Measurements from ENCODE around the gene CHST12. TPM values are rescaled to one million over a fixed set of nuclear protein-coding genes. Genes with fewer than 3 reads are reported as not detected.

Gene CHST12
- total RNA-seq, 2 donors from 2014 or later = 5.1 to 10.6 TPM

DNA sequence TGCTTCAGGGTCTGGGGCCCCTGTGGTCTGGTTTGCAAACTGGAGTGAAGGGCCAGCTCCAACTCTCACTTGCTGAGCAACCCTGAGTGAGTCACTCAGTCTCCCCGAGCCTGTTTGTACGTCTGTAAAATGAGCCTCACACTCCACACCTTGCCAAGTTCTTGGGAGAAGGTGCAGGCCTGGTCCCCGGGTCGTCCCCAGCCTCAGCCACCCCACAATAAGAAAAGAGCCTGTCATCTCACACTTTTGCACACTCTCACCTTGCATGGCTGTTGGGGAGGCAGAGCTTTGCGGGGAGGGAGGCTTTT lies 67.6 kb downstream of the CHST12 start:
- ATAC-seq (replicated peaks in 1 of 2) = no peak

DNA sequence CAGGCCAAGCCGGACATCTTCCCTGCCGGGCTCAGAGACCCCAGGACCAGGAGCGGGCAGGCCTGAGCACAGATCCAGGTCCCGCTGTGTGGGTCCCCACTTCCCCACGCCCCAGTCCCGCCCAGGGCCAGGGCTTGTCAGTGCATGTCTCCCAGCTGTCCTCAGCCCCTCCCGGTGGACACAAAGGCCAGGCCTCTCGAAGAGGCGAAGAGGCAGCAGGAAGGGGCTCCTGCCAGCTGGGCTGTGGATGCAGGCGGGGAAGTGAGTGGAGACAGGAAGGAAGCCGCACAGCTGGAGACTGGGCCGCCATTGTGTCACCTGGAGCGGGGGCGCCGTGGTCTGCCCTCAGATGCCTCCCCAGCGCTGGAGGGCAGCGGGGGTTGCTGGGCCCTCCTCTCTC lies 68.0 kb downstream of the CHST12 start:
- H3K27me3 Mint-ChIP-seq (ENCODE audit: low read depth) = peaks cover 25% of the 10 kb centered on the region
- no peak overlapping the region for H3K4me3 Mint-ChIP-seq
- no peak for DNase-seq
- no peak overlapping the region for H3K27ac Mint-ChIP-seq
- no peaks in the 10 kb centered on the region for H3K9me3 Mint-ChIP-seq
- no peaks in the 10 kb centered on the region for H3K36me3 Mint-ChIP-seq (ENCODE audit: insufficient read depth in 2 of 2)
- ATAC-seq (replicated peaks in 1 of 2) = no peak
- H3K4me1 Mint-ChIP-seq (ENCODE audit: low read depth) = peaks cover 6% of the 10 kb centered on the region

More for the DNA sequence above, 67.6 kb downstream of the CHST12 start:
- Mint-ChIP-seq H3K9me3 (no peaks in the 10 kb centered on the region), H3K27me3 (ENCODE audit: low read depth) (peaks cover 25% of the 10 kb centered on the region), H3K4me1 (ENCODE audit: low read depth) (peaks cover 6% of the 10 kb centered on the region), H3K27ac (no peak overlapping the region), H3K4me3 (no peak overlapping the region), H3K36me3 (ENCODE audit: insufficient read depth in 2 of 2) (no peaks in the 10 kb centered on the region)
- no peak for DNase-seq

DNA sequence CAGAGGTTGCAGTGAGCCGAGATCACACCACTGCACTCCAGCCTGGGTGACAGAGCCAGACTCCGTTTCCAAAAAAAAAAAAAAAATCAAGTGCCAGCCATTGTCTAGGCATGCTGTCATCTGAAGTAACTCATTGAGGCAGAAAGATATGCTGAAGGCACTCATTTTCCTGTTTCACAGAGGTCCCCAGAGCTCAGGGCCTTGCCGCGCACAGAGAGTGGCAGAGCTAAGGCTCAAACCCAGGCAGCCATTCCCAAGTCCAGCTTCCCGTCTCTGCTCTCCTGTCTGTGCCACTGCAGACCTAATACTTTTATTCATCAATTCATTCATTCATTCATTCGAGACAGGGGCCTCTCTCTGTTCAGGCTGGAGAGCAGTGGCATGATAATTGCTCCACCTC lies 69.3 kb downstream of the CHST12 start:
- DNase-seq (no peak), ATAC-seq (replicated peaks in 1 of 2) (no peak)
- no peak overlapping the region for H3K4me3 Mint-ChIP-seq
- peaks cover 6% of the 10 kb centered on the region for H3K4me1 Mint-ChIP-seq (ENCODE audit: low read depth)
- no peaks in the 10 kb centered on the region for H3K36me3 Mint-ChIP-seq (ENCODE audit: insufficient read depth in 2 of 2)
- H3K27me3 Mint-ChIP-seq (ENCODE audit: low read depth) = peaks cover 25% of the 10 kb centered on the region
- H3K9me3 Mint-ChIP-seq = no peaks in the 10 kb centered on the region
- no peak overlapping the region for H3K27ac Mint-ChIP-seq

DNA sequence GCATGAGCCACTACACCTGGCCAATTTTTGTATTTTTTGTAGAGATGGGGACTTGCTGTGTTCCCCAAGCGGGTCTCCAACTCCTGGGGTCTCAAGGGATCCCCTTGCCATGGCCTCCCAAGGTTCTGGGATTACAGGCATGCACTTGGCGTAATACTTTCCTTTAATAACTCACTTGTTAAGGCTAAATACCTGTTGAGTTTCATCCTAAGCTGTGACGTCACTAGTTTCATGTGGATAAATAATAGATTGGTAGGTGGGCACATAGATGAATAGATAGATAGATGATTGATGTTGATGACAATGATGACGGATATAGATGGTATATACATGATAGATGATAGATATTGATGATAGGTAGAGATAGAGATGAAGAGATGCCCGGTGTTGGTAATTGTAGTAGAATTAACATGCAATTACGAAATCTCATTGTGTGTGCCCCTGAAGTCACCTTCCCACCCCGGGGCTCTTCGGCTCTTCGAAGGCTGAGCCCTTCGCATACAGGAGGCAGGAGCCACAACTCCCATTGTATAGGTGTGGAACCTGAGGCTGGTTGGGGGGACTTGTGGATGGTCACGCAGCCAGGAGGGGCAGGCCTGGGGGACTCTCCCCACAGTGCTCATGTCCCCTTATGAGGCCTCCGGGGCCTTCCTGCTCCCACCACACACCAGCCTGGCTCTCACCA lies 70.2 kb downstream of the CHST12 start:
- Mint-ChIP-seq H3K4me1 (ENCODE audit: low read depth) (peaks cover 6% of the 10 kb centered on the region), H3K4me3 (no peak overlapping the region), H3K36me3 (ENCODE audit: insufficient read depth in 2 of 2) (no peaks in the 10 kb centered on the region), H3K9me3 (no peaks in the 10 kb centered on the region), H3K27ac (no peak overlapping the region), H3K27me3 (ENCODE audit: low read depth) (peaks cover 25% of the 10 kb centered on the region)
- ATAC-seq (replicated peaks in 1 of 2) (no peak), DNase-seq (no peak)

DNA sequence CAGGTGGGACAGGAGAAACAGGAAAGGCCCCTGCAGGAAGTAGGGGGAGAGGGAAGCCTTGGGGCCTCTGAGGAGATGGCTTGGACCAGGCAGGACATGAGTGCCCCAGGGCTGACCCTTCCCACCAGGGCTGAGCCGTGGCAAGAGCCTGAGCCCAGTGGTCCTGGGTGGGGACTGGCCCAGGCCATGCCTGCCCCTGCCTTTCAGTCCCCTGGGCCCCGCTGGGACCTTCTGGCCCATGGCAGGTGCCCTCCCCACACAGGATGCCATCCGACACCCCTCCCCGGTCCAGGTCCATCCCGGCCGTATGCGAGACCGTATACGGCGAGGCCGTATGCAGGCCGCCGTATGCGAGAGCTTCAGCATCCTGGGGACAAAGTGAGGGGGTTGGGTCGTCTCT lies 70.8 kb downstream of the CHST12 start:
- no peak for DNase-seq

DNA sequence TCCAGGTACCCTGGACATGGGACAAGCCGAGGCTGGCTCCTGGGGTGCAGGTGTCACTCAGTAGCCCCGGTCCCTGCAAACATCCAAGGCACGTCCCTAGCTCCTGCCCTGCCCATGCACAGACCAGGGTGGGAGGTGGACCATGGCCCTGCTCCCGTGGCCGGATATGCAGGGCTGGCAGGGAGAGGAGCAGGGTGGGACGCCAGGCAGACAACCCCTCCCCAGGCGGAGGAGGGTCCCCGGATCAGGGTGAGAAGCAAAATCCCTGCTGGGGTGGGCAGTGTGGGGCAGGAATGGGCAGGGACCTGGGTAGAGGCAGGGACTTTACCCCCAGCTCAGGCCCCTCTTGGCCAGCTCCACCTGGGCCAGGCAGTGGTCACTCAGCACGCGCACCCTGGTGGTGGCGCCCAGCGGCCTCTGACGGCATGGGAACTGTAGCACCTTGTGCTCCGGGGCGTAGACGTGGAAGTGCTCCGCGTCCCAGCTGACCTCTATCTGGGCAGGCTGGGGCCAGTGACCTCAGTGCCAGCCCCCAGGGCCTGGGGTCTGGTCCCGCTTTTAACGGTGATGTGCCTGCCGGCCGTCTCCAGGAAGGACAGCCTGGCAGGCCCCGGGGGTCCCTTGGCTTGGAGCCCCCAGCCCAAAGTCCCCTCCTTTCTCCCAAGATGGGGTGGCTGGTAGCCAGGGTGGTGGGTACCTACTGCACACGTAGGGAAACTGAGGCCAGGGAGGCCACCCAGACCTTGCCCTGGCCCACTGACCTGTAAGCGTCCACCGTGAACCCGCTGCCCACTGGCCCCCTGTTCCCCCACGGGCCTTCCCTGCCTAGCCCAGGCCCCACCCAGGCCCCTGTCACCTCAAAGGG lies 71.6 kb downstream of the CHST12 start:
- ATAC-seq (replicated peaks in 1 of 2) (no peak), DNase-seq (no peak)
- H3K4me3 Mint-ChIP-seq = no peak overlapping the region
- H3K4me1 Mint-ChIP-seq (ENCODE audit: low read depth) = no peaks in the 10 kb centered on the region
- no peaks in the 10 kb centered on the region for H3K9me3 Mint-ChIP-seq
- H3K27me3 Mint-ChIP-seq (ENCODE audit: low read depth) = peaks cover 11% of the 10 kb centered on the region
- no peak overlapping the region for H3K27ac Mint-ChIP-seq
- no peaks in the 10 kb centered on the region for H3K36me3 Mint-ChIP-seq (ENCODE audit: insufficient read depth in 2 of 2)

More for the DNA sequence above, 70.8 kb downstream of the CHST12 start:
- no peaks in the 10 kb centered on the region for H3K4me1 Mint-ChIP-seq (ENCODE audit: low read depth)
- no peaks in the 10 kb centered on the region for H3K9me3 Mint-ChIP-seq
- H3K36me3 Mint-ChIP-seq (ENCODE audit: insufficient read depth in 2 of 2) = no peaks in the 10 kb centered on the region
- H3K4me3 Mint-ChIP-seq = no peak overlapping the region
- no peak for ATAC-seq (replicated peaks in 1 of 2)
- no peak overlapping the region for H3K27ac Mint-ChIP-seq
- peaks cover 19% of the 10 kb centered on the region for H3K27me3 Mint-ChIP-seq (ENCODE audit: low read depth)

DNA sequence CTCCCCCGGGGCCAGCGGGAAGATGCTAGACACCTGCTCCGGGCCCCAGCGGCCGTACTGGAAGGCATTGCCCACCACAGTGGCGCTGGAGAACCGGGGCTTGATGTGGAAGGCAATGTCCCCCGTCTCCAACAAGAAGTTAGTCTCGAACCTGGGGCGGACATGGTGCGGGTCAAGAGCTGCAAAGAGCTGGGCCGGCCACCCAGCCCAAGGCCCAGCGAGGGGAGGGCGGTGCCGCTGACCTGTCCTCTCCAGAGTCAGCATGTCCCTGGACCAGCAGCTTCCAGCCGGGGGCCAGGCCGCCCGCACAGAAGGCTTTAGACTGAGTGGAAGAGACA lies 72.2 kb downstream of the CHST12 start:
- Mint-ChIP-seq H3K27me3 (ENCODE audit: low read depth) (peaks cover 6% of the 10 kb centered on the region), H3K4me1 (ENCODE audit: low read depth) (no peaks in the 10 kb centered on the region), H3K36me3 (ENCODE audit: insufficient read depth in 2 of 2) (no peaks in the 10 kb centered on the region), H3K27ac (no peak overlapping the region), H3K4me3 (no peak overlapping the region), H3K9me3 (no peaks in the 10 kb centered on the region)
- ATAC-seq (replicated peaks in 1 of 2) = no peak
- DNase-seq = no peak

DNA sequence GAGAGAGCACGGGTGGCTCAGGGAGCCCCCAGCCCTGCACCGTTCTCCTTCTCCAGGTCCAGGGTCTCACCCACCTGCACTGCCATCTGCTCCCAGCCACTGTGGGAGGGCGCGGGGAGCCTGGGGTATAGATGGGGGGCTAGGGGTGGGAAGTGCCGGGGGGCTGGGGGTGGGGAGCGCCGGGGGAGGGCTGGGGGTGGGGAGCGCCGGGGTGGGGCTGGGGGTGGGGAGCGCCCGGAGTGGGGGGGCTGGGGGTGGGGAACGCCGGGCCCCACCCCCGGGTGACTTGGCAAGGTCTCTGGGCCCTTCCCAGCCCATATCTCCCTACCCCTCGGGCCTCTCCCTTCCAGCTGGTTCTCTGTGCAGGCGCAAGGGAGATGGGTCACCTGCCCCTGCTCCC lies 72.9 kb downstream of the CHST12 start, which contains the start of gene GRIFIN:
TSS of gene GRIFIN (minus strand) at position 101 of the 400 bp plus-strand sequence. CDS start at position 86, 15 bp downstream.
- no peak for DNase-seq
- Mint-ChIP-seq H3K27ac (no peak within 1 kb of the TSS), H3K27me3 (ENCODE audit: low read depth) (no peaks in the 10 kb centered on the region), H3K9me3 (no peaks in the 10 kb centered on the region), H3K4me3 (no peak within 1 kb of the TSS), H3K36me3 (ENCODE audit: insufficient read depth in 2 of 2) (no peaks in the 10 kb centered on the region), H3K4me1 (ENCODE audit: low read depth) (no peaks in the 10 kb centered on the region)
- no peak for ATAC-seq (replicated peaks in 1 of 2)

DNA sequence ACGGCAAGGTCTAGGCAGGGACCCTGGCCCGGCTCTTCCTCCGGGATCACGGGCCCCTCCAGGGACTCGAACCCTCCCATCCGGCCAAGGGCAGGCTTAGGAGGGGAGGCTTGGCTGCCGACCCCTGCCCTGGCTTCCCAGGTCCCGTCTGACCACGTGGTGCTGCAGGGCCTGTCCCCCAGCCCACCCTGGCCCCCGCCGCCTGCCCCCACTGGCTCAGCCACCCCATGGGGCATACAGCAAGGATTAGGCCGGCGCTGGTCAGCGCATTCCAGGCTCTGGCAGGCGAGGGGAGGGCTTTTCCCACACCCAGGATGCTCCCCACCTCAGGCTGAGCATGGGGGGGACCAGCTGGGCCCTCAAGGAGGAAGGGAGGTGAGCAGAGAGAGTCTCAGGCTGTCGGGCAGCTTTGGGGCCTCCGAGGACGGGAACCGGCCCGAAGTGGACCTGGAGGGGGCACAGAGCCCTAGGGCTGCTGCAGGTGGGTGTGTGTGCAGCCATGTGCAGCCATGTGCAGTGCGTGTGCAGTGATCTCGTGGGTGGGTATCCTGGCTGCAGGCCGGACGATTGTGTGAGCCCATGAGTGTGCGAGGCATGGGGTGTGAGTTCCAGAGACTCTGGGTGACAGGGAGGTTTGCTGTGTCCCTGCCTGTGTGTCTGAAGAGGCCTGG lies 73.5 kb downstream of the CHST12 start:
- Mint-ChIP-seq H3K27me3 (ENCODE audit: low read depth) (no peaks in the 10 kb centered on the region), H3K4me1 (ENCODE audit: low read depth) (no peaks in the 10 kb centered on the region), H3K4me3 (no peak overlapping the region), H3K9me3 (no peaks in the 10 kb centered on the region), H3K36me3 (ENCODE audit: insufficient read depth in 2 of 2) (no peaks in the 10 kb centered on the region), H3K27ac (no peak overlapping the region)
- no peak for DNase-seq
- ATAC-seq (replicated peaks in 1 of 2) = no peak

DNA sequence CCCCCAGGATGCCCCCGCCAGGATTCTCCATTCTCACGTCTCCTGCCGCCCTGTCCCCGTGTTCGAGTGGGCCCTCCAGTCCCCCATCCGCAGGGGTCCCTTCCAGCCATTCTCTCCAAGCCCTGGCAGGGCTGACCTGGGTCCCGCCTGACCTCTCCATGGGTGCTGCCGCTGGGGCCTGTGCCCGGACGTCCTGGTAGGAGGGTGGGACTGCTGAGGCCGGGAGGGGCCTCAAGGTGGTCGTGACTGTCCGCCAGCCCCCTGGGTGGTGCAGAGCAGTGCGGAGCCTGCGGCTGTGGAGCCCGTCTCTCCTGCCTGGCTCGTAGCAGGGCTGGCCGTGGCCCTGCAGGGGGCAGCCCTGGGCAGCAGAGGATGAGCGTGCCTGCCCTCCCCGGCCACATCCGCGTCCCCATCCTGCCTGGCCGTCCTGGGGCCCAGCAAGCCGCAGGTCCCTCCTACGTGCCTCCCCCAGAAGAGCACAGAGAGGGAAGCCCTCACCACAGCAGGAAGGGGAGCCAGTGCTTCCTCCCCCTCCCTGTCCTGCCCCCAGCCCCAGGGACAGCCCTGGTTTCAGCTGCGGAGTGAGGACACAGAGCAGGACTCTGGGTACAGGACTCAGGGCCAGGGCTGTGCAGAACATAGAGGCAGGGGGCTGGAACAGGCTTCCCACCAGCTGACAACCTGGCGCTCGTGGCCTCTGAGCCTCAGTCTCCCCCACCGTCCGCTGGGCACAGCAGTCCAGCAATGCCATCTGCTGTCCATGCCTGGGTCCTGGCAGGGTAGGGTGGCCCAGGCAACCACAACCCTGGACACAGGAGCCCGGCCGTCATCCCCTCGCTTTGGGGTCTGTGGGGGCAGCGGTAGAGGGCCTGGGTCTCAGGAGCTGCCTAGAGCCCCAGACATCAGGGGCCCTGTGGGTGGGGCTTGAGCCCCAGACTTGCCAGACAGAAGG lies 74.3 kb downstream of the CHST12 start:
- Mint-ChIP-seq H3K27me3 (ENCODE audit: low read depth) (no peaks in the 10 kb centered on the region), H3K4me3 (no peak overlapping the region), H3K36me3 (ENCODE audit: insufficient read depth in 2 of 2) (no peaks in the 10 kb centered on the region), H3K27ac (no peak overlapping the region), H3K9me3 (no peaks in the 10 kb centered on the region), H3K4me1 (ENCODE audit: low read depth) (no peaks in the 10 kb centered on the region)
- ATAC-seq (replicated peaks in 1 of 2) (peak; percentile 98 to 99), DNase-seq (peak; percentile 78)

DNA sequence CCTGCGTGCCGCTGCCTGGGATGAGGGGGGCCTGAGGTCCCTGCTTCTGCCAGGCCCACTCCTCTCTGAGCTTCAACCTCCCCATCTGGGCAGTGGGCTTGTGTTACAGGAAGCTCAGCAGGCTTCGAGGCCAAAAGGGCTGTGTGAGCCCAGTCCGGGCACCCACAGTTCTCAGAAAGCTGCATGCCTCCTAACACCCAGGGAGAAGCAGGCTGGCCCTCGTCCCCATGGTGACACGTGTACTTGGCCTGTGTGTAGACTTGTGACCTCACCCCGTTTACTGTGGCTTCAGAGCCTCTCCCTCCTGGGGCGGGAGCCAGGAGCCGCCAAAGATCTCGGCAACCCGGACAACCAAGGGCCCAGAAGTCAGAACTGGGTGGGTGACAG lies 75.0 kb downstream of the CHST12 start:
- H3K36me3 Mint-ChIP-seq (ENCODE audit: insufficient read depth in 2 of 2) = no peaks in the 10 kb centered on the region
- no peak for DNase-seq
- ATAC-seq (replicated peaks in 1 of 2) = no peak
- H3K4me1 Mint-ChIP-seq (ENCODE audit: low read depth) = no peaks in the 10 kb centered on the region
- no peaks in the 10 kb centered on the region for H3K27me3 Mint-ChIP-seq (ENCODE audit: low read depth)
- H3K4me3 Mint-ChIP-seq = no peak overlapping the region
- no peak overlapping the region for H3K27ac Mint-ChIP-seq
- no peaks in the 10 kb centered on the region for H3K9me3 Mint-ChIP-seq

DNA sequence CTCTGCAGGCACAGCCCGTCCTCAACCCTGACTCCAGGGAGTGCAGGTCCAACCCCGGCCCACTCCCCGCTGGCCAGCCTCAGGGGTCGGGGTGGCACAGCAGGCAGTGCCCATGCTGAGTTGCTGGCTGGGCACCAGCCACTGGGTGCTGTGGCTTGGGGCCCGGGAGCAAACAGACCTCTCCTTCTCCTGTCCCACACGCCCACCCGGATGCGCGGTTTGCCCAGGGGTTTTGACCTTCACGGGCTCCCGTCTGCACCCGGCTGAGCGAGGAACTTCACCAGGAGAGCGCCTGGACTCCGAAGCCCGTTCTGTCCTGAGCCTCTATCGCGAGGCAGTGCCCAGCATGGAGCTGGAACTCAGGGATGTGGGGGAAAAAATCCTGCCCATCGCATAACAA lies 75.4 kb downstream of the CHST12 start:
- H3K4me1 Mint-ChIP-seq (ENCODE audit: low read depth) = no peaks in the 10 kb centered on the region
- no peaks in the 10 kb centered on the region for H3K36me3 Mint-ChIP-seq (ENCODE audit: insufficient read depth in 2 of 2)
- no peak overlapping the region for H3K27ac Mint-ChIP-seq
- no peak for DNase-seq
- no peaks in the 10 kb centered on the region for H3K27me3 Mint-ChIP-seq (ENCODE audit: low read depth)
- ATAC-seq (replicated peaks in 1 of 2) = no peak
- H3K9me3 Mint-ChIP-seq = no peaks in the 10 kb centered on the region
- no peak overlapping the region for H3K4me3 Mint-ChIP-seq

Measured in activated T-cell treated with anti-CD3 and anti-CD28 coated beads, Interleukin-2, amount 50 U/mL, for 72 hours (primary cell).